Neural progenitor cell (in vitro differentiated cells): ENCODE measurements around the gene CRACR2B.

ENCODE experiments used
- EZH2 ChIP-seq: fragments of 200-600 bp; sonication (generic); IDR thresholded peaks from 2 replicates; pipeline ENCODE4 v1.6.1; 2017; ENCODE audit warnings: antibody characterized with exemption, mild to moderate bottlenecking, moderate library complexity
- TF ChIP-seq, protein P1 (sequence below): fragments of 200-600 bp; sonication (generic); IDR thresholded peaks from 2 replicates; pipeline ENCODE4 v1.5.1; 2017; ENCODE audit warnings: antibody characterized with exemption, mild to moderate bottlenecking

DNA sequence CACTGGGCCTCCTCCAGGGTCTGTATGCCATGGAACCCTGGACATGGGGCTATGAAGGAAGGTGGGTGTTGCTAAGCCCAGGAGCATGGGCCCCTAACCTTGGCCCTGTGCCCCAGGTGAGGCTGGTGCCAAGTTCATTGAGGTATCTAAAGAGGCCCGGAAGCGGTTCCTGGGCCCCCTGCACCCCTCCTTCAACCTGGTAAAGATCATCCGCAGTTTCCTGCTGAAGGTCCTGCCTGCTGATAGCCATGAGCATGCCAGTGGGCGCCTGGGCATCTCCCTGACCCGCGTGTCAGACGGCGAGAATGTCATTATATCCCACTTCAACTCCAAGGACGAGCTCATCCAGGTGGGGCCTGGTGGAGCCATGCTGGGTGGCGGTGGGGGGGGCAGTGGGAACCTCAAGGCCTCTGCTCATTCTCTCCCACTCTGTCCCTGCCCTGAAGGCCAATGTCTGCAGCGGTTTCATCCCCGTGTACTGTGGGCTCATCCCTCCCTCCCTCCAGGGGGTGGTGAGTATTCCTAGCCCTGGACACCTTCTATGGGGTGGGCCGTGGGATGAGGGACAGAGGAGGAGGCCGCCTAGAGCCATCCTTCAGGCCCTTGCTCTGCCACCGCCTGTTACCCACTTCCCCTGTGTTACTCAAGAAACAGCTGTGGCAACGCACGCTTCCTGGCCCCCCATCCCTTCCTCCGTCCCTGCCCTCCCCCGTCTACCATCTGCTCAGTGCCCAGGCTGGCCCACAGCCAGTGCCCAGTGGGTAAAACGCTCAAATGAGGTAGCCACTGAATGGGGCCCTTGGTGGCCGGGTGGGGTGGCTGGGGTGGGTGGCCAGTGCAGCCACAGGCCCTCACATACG lies 6.0 kb upstream of the CRACR2B start:
- TF ChIP-seq, protein P1, sequence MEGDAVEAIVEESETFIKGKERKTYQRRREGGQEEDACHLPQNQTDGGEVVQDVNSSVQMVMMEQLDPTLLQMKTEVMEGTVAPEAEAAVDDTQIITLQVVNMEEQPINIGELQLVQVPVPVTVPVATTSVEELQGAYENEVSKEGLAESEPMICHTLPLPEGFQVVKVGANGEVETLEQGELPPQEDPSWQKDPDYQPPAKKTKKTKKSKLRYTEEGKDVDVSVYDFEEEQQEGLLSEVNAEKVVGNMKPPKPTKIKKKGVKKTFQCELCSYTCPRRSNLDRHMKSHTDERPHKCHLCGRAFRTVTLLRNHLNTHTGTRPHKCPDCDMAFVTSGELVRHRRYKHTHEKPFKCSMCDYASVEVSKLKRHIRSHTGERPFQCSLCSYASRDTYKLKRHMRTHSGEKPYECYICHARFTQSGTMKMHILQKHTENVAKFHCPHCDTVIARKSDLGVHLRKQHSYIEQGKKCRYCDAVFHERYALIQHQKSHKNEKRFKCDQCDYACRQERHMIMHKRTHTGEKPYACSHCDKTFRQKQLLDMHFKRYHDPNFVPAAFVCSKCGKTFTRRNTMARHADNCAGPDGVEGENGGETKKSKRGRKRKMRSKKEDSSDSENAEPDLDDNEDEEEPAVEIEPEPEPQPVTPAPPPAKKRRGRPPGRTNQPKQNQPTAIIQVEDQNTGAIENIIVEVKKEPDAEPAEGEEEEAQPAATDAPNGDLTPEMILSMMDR, result no peak
- no peak for TF ChIP-seq EZH2
